ENCODE measurements around the gene PRPS1. TPM values are rescaled to one million over a fixed set of nuclear protein-coding genes. Genes with fewer than 3 reads are reported as not detected.

PRPS1 gene
- total RNA-seq, 1 donor from 2014 or later = 35.6 TPM

- TF ChIP-seq CTCF (IDR thresholded peaks at IDR 0.05; ENCODE audit: unreplicated experiment) = no peak
- Mint-ChIP-seq H3K4me3 (ENCODE audit: low read depth) (peak overlapping the region; percentile 87), H3K9me3 (ENCODE audit: low read depth) (peaks cover 13% of the 10 kb centered on the region), H3K4me1 (ENCODE audit: low read depth) (peaks cover 12% of the 10 kb centered on the region), H3K27me3 (no peaks in the 10 kb centered on the region), H3K27ac (no peak overlapping the region), H3K36me3 (ENCODE audit: insufficient read depth) (peaks cover under 1% of the 10 kb centered on the region)
- DNase-seq (ENCODE audit: low spot score, unreplicated experiment) = no peak
Observed at GRCh38 chrX:107629540-107629909, 1.2 kb downstream of the PRPS1 start.

- Mint-ChIP-seq H3K27me3 (no peaks in the 10 kb centered on the region), H3K9me3 (ENCODE audit: low read depth) (peaks cover 9% of the 10 kb centered on the region), H3K4me1 (ENCODE audit: low read depth) (peaks cover 12% of the 10 kb centered on the region), H3K27ac (no peak overlapping the region), H3K4me3 (ENCODE audit: low read depth) (peak overlapping the region; percentile 87), H3K36me3 (ENCODE audit: insufficient read depth) (peaks cover 1% of the 10 kb centered on the region)
- DNase-seq (ENCODE audit: low spot score, unreplicated experiment) = no peak
- no peak for TF ChIP-seq CTCF (IDR thresholded peaks at IDR 0.05; ENCODE audit: unreplicated experiment)
Observed at GRCh38 chrX:107630031-107630689, 1.9 kb downstream of the PRPS1 start.

GRCh38 chrX:107632346-107632745 is 4.0 kb downstream of the PRPS1 start:
- Mint-ChIP-seq H3K9me3 (ENCODE audit: low read depth) (peaks cover 3% of the 10 kb centered on the region), H3K4me1 (ENCODE audit: low read depth) (peaks cover 12% of the 10 kb centered on the region), H3K4me3 (ENCODE audit: low read depth) (no peak overlapping the region), H3K36me3 (ENCODE audit: insufficient read depth) (peaks cover 3% of the 10 kb centered on the region), H3K27me3 (no peaks in the 10 kb centered on the region), H3K27ac (no peak overlapping the region)
- no peak for TF ChIP-seq CTCF (IDR thresholded peaks at IDR 0.05; ENCODE audit: unreplicated experiment)
- DNase-seq (ENCODE audit: low spot score, unreplicated experiment) = no peak

- H3K9me3 Mint-ChIP-seq (ENCODE audit: low read depth) = peaks cover 12% of the 10 kb centered on the region
- no peak overlapping the region for H3K4me3 Mint-ChIP-seq (ENCODE audit: low read depth)
- H3K27ac Mint-ChIP-seq = no peak overlapping the region
- peaks cover 4% of the 10 kb centered on the region for H3K36me3 Mint-ChIP-seq (ENCODE audit: insufficient read depth)
- DNase-seq (ENCODE audit: low spot score, unreplicated experiment) = no peak
- H3K27me3 Mint-ChIP-seq = no peaks in the 10 kb centered on the region
- TF ChIP-seq CTCF (IDR thresholded peaks at IDR 0.05; ENCODE audit: unreplicated experiment) = no peak
- no peaks in the 10 kb centered on the region for H3K4me1 Mint-ChIP-seq (ENCODE audit: low read depth)
Observed at GRCh38 chrX:107646735-107647134, 18.4 kb downstream of the PRPS1 start.

GRCh38 chrX:107648332-107648731 is 20.0 kb downstream of the PRPS1 start:
- Mint-ChIP-seq H3K9me3 (ENCODE audit: low read depth) (peaks cover 12% of the 10 kb centered on the region), H3K36me3 (ENCODE audit: insufficient read depth) (peaks cover 2% of the 10 kb centered on the region), H3K27me3 (no peaks in the 10 kb centered on the region), H3K4me3 (ENCODE audit: low read depth) (no peak overlapping the region), H3K27ac (no peak overlapping the region), H3K4me1 (ENCODE audit: low read depth) (no peaks in the 10 kb centered on the region)
- no peak for TF ChIP-seq CTCF (IDR thresholded peaks at IDR 0.05; ENCODE audit: unreplicated experiment)
- DNase-seq (ENCODE audit: low spot score, unreplicated experiment) = no peak
